Measurements from ENCODE around the gene TESMIN. TPM values are rescaled to one million over a fixed set of nuclear protein-coding genes. Genes with fewer than 3 reads are reported as not detected.
A peak's percentile ranks its signal among the peaks of the same experiment; 100 is the strongest.

The TESMIN gene
- total RNA-seq, 1 experiment from 2014 or later: 45.2 TPM

DNA sequence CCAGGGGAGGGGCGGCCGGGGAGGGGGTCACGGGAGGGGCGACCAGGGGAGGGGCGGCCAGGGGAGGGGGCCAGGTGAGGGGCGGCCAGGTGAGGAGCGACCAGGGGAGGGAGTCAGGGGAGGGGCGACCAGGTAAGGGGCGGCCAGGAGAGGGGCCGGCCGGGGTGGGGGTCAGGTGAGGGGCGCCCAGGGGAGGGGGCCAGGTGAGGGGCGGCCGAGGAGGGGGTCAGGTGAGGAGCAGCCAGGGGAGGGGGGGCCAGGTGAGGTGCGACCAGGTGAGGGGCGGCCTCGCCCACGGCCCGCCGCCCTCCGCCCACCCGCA lies 355 bp downstream of the TESMIN start:
- H3K23ac ChIP-seq (ENCODE audit: insufficient read length, low read depth, low read length): no peak overlapping the region
- no CpG with 5 or more reads among the region's 22 CpGs for WGBS (ENCODE audit: extremely low coverage, insufficient read length, low lambda C conversion rate)
- no peak overlapping the region for H4K91ac ChIP-seq (ENCODE audit: insufficient read length, low read depth, low read length)
- H3K27me3 Mint-ChIP-seq (ENCODE audit: low read depth): 0 out of 2 replicates have a peak, but pooled peaks cover 2% of the 10 kb centered on the region
- no peak overlapping the region for H3K56ac ChIP-seq (ENCODE audit: insufficient read length, low read depth, low read length)
- H3K36me3 Mint-ChIP-seq (ENCODE audit: insufficient read depth in 1 of 3, low read depth in 3 of 3): peaks cover 10 to 30% (median 29%) of the 10 kb centered on the region in 3 experiments; a peak in 6 of 7 replicates
- H2AK5ac ChIP-seq (ENCODE audit: insufficient read length, low read length): no peak overlapping the region
- H2BK120ac ChIP-seq (ENCODE audit: low read depth, low read length, poor library complexity, severe bottlenecking): no peak overlapping the region
- no peak overlapping the region for H3K9ac ChIP-seq (ENCODE audit: extremely low read depth, insufficient read length, low read length)
- peaks cover 13% of the 10 kb centered on the region for H3K23me2 ChIP-seq (ENCODE audit: insufficient read length, low read depth, low read length, poor library complexity, severe bottlenecking)
- no peak overlapping the region for H3K4ac ChIP-seq (ENCODE audit: low read depth, low read length)
- H3K14ac ChIP-seq (ENCODE audit: insufficient read depth, low read length): peak overlapping the region; percentile 92; the same call in 1 of the 2 replicates
- H3K9me3 ChIP-seq (ENCODE audit: control insufficient read depth, low read depth, low read length): no peaks in the 10 kb centered on the region
- peaks cover 3% of the 10 kb centered on the region for H3K4me1 ChIP-seq (ENCODE audit: insufficient read depth, low read length)
- H3K4me3 Mint-ChIP-seq: peak overlapping the region; percentile 61 to 86; a peak in 3 of 5 replicates
- no peak overlapping the region for H3K27ac ChIP-seq (ENCODE audit: insufficient read length, low read depth, low read length)
- no peak for DNase-seq
- no peak overlapping the region for H2BK12ac ChIP-seq (ENCODE audit: insufficient read length, low read depth, low read length)
- H4K8ac ChIP-seq (replicated peaks; ENCODE audit: insufficient read length, low read depth, low read length): no peak overlapping the region
- H3K79me1 ChIP-seq (ENCODE audit: insufficient read depth, low read depth, low read length, poor library complexity, severe bottlenecking): no peaks in the 10 kb centered on the region
- H2AFZ ChIP-seq (ENCODE audit: low read length): no peak overlapping the region
- no peaks in the 10 kb centered on the region for H3K27me3 ChIP-seq (ENCODE audit: insufficient read depth, low read length)
- H3K9me3 Mint-ChIP-seq: no peaks in the 10 kb centered on the region; a peak in 1 of 5 replicates
- no peaks in the 10 kb centered on the region for H4K20me1 ChIP-seq (ENCODE audit: control insufficient read depth, insufficient read depth, insufficient read length)
- H4K5ac ChIP-seq (ENCODE audit: insufficient read length, low read depth, low read length): no peak overlapping the region
- no peak overlapping the region for H3K27ac Mint-ChIP-seq
- H3T11ph ChIP-seq (ENCODE audit: low read length): no peak overlapping the region
- H2BK5ac ChIP-seq (ENCODE audit: insufficient read length, low read length): no peak overlapping the region
- no peak overlapping the region for H3K18ac ChIP-seq (ENCODE audit: insufficient read length, low read depth, low read length)
- no peak overlapping the region for H2BK15ac ChIP-seq (ENCODE audit: low read depth, low read length)
- H3K4me1 Mint-ChIP-seq: peaks cover 40 to 44% of the 10 kb centered on the region in 2 experiments
- no peaks in the 10 kb centered on the region; the same call in 1 of the 2 replicates for H3K79me2 ChIP-seq (ENCODE audit: insufficient read depth, low read length)
- no peak overlapping the region for H3K4me2 ChIP-seq (ENCODE audit: insufficient read depth, insufficient read length, low read length)
- TF ChIP-seq, protein P1, sequence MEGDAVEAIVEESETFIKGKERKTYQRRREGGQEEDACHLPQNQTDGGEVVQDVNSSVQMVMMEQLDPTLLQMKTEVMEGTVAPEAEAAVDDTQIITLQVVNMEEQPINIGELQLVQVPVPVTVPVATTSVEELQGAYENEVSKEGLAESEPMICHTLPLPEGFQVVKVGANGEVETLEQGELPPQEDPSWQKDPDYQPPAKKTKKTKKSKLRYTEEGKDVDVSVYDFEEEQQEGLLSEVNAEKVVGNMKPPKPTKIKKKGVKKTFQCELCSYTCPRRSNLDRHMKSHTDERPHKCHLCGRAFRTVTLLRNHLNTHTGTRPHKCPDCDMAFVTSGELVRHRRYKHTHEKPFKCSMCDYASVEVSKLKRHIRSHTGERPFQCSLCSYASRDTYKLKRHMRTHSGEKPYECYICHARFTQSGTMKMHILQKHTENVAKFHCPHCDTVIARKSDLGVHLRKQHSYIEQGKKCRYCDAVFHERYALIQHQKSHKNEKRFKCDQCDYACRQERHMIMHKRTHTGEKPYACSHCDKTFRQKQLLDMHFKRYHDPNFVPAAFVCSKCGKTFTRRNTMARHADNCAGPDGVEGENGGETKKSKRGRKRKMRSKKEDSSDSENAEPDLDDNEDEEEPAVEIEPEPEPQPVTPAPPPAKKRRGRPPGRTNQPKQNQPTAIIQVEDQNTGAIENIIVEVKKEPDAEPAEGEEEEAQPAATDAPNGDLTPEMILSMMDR (conservative IDR thresholded peaks at IDR 0.05): no peak
- no peak overlapping the region for H2BK20ac ChIP-seq (ENCODE audit: low read depth, low read length, poor library complexity, severe bottlenecking)
